Rectal smooth muscle tissue (tissue), 1 donor: ENCODE data around the gene COX4I2.
"Not testable (repeated sequence)": the region's sequence is repeated elsewhere in the genome, so short reads cannot be mapped to it uniquely, and the experiment has no call there.

Source experiments
- H3K27ac ChIP-seq: one replicate; pipeline ENCODE4 v1.7.0; 2013; ENCODE audit warnings: low read depth, low read length, inconsistent platforms
- H3K27me3 ChIP-seq: one replicate; pipeline ENCODE4 v1.7.0; 2013; ENCODE audit warnings: low read length; ENCODE audit not compliant: control insufficient read depth, insufficient read depth
- H3K36me3 ChIP-seq: one replicate; pipeline ENCODE4 v1.7.0; 2013; ENCODE audit warnings: low read length; ENCODE audit not compliant: control insufficient read depth, insufficient read depth
- H3K4me1 ChIP-seq: one replicate; pipeline ENCODE4 v1.7.0; 2013; ENCODE audit warnings: low read length; ENCODE audit not compliant: control insufficient read depth, insufficient read depth
- H3K4me3 ChIP-seq: one replicate; pipeline ENCODE4 v1.7.0; 2013; ENCODE audit warnings: low read length
- H3K9ac ChIP-seq: one replicate; pipeline ENCODE4 v1.7.0; 2013; ENCODE audit warnings: low read length

The COX4I2 gene

DNA sequence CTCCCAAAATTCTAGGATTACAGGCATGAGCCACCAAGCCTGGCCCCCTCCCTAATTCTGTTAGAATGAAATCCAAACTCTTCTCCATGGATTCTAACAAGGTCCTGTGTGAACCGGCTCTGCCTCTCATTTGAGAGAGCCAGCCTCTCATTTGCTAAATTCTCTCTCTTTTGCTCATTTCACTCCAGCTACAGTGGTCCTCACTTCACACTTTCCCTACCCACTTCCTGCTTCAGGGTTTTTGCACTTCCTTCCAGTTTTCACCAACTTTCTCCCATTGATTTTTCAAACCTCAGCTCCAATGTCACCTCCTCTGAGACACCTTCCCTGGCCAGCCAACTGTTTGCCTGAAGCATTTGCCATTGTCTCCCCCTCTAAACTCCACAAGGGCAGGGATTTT lies 5.1 kb downstream of the COX4I2 start:
- Histone ChIP-seq H3K27ac (no peak overlapping the region), H3K9ac (no peak overlapping the region), H3K36me3 (no peaks in the 10 kb centered on the region), H3K27me3 (no peaks in the 10 kb centered on the region), H3K4me3 (no peak overlapping the region), H3K4me1 (no peaks in the 10 kb centered on the region)

DNA sequence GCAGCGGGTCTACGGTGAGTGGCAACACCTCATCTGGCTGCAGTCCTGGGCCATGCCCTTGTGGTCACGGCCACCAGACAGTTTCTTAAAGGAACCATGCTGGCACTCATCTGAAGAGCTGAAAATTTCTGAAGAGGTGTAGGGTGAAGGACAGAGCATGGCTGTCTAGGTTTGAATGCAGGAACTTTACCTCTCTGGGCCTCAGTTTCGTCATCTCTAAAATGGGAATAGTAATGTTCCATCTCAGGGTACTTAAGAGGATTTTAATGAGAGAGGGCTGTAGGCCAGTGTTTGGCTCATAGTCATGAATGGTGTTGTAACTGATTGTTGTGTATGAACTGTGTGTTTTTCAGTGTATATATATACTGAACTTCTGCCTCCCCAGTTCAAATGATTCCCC lies 5.8 kb downstream of the COX4I2 start:
- H3K4me1 ChIP-seq, result no peaks in the 10 kb centered on the region
- H3K27me3 ChIP-seq, result no peaks in the 10 kb centered on the region
- no peak overlapping the region for H3K27ac ChIP-seq
- no peak overlapping the region for H3K9ac ChIP-seq
- H3K4me3 ChIP-seq, result no peak overlapping the region
- no peaks in the 10 kb centered on the region for H3K36me3 ChIP-seq

GRCh38 chr20:31644701-31645100 lies 7.0 kb downstream of the COX4I2 start:
- no peaks in the 10 kb centered on the region for H3K4me1 ChIP-seq
- no peak overlapping the region for H3K9ac ChIP-seq

DNA sequence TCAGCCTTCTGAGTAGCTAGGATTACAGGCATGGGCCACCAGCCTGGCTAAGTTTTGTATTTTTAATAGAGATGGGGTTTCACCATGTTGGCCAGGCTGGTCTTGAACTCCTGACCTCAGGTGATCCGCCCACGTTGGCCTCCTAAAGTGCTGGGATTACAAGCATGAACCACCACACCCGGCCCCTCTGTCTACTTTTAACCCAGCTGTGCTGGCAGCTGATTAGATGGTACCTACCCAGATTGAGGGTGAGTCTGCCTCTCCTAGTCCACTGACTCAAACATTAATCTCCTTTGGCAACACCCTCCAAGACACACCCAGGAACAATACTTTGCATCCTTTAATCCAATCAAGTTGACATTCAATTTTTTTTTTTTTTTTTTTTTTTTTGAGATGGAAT lies 10.4 kb downstream of the COX4I2 start:
- not testable (repeated sequence) for H3K27ac ChIP-seq, H3K4me3 ChIP-seq, H3K4me1 ChIP-seq, H3K9ac ChIP-seq, H3K27me3 ChIP-seq, H3K36me3 ChIP-seq

More at GRCh38 chr20:31644701-31645100, 7.0 kb downstream of the COX4I2 start:
- Histone ChIP-seq H3K36me3 (no peaks in the 10 kb centered on the region), H3K27me3 (no peaks in the 10 kb centered on the region), H3K27ac (no peak overlapping the region), H3K4me3 (no peak overlapping the region)

GRCh38 chr20:31652917-31653396 lies 15.2 kb downstream of the COX4I2 start:
- Histone ChIP-seq H3K36me3 (no peaks in the 10 kb centered on the region), H3K4me3 (no peak overlapping the region), H3K4me1 (no peaks in the 10 kb centered on the region), H3K9ac (no peak overlapping the region), H3K27me3 (no peaks in the 10 kb centered on the region), H3K27ac (no peak overlapping the region)

- Histone ChIP-seq H3K36me3 (no peaks in the 10 kb centered on the region), H3K27ac (no peak overlapping the region), H3K4me1 (no peaks in the 10 kb centered on the region), H3K27me3 (no peaks in the 10 kb centered on the region), H3K9ac (no peak overlapping the region), H3K4me3 (no peak overlapping the region)
Measured at GRCh38 chr20:31653561-31653960, 15.8 kb downstream of the COX4I2 start.

- H3K36me3 ChIP-seq, result no peaks in the 10 kb centered on the region
- no peak overlapping the region for H3K27ac ChIP-seq
- no peaks in the 10 kb centered on the region for H3K27me3 ChIP-seq
- no peak overlapping the region for H3K9ac ChIP-seq
- H3K4me1 ChIP-seq, result no peaks in the 10 kb centered on the region
- no peak overlapping the region for H3K4me3 ChIP-seq
Measured at GRCh38 chr20:31654534-31654933, 16.8 kb downstream of the COX4I2 start.

GRCh38 chr20:31661625-31662371 lies 24.1 kb downstream of the COX4I2 start:
- Histone ChIP-seq H3K27ac (no peak overlapping the region), H3K9ac (peak overlapping the region; percentile 68)

GRCh38 chr20:31662372-31662854 lies 24.7 kb downstream of the COX4I2 start:
- H3K4me1 ChIP-seq, result peaks cover 3% of the 10 kb centered on the region
- H3K9ac ChIP-seq, result no peak overlapping the region
- no peak overlapping the region for H3K27ac ChIP-seq
- H3K4me3 ChIP-seq, result no peak overlapping the region
- no peaks in the 10 kb centered on the region for H3K27me3 ChIP-seq
- peaks cover 7% of the 10 kb centered on the region for H3K36me3 ChIP-seq

More at GRCh38 chr20:31661625-31662371, 24.1 kb downstream of the COX4I2 start:
- peak overlapping the region; percentile 60 for H3K4me3 ChIP-seq
- peaks cover 3% of the 10 kb centered on the region for H3K4me1 ChIP-seq
- H3K36me3 ChIP-seq, result peaks cover 7% of the 10 kb centered on the region
- H3K27me3 ChIP-seq, result no peaks in the 10 kb centered on the region

DNA sequence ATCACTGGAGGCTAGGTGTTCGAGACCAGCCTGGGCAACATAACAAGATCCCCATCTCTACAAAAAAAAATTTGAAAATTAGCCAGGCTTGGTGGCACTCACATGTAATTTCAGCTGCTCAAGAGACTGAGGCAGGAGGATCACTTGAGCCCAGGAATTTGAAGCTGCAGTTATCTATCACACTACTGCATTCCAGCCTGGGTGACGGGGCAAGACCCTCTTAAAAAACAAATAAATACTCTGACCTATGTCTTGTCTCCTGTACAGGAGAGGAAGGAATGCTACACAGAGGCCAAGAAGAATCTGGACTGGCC lies 25.8 kb downstream of the COX4I2 start:
- H3K4me1 ChIP-seq, result peaks cover 3% of the 10 kb centered on the region
- peaks cover 7% of the 10 kb centered on the region for H3K36me3 ChIP-seq
- no peak overlapping the region for H3K9ac ChIP-seq
- no peaks in the 10 kb centered on the region for H3K27me3 ChIP-seq
- no peak overlapping the region for H3K4me3 ChIP-seq
- H3K27ac ChIP-seq, result no peak overlapping the region

GRCh38 chr20:31663838-31664695 lies 26.4 kb downstream of the COX4I2 start:
- no peak overlapping the region for H3K9ac ChIP-seq

GRCh38 chr20:31664696-31665354 lies 27.1 kb downstream of the COX4I2 start:
- peaks cover 7% of the 10 kb centered on the region for H3K36me3 ChIP-seq
- peak overlapping the region; percentile 65 for H3K27ac ChIP-seq
- H3K4me3 ChIP-seq, result no peak overlapping the region
- peaks cover 7% of the 10 kb centered on the region for H3K4me1 ChIP-seq
- H3K27me3 ChIP-seq, result no peaks in the 10 kb centered on the region
- H3K9ac ChIP-seq, result no peak overlapping the region

More at GRCh38 chr20:31663838-31664695, 26.4 kb downstream of the COX4I2 start:
- Histone ChIP-seq H3K4me3 (peak overlapping the region; percentile 35), H3K27me3 (no peaks in the 10 kb centered on the region), H3K36me3 (peaks cover 7% of the 10 kb centered on the region), H3K4me1 (peaks cover 3% of the 10 kb centered on the region), H3K27ac (peak overlapping the region; percentile 65)
